Measurements from ENCODE around the gene MYT1.

MYT1 gene

GRCh38 chr20:64140061-64140931, 24.0 kb upstream of the MYT1 start:
- no peak for DNase-seq

- no peak for DNase-seq
Observed at GRCh38 chr20:64140956-64141355, 23.3 kb upstream of the MYT1 start.

- peak; percentile 97 for DNase-seq
Observed at GRCh38 chr20:64142590-64142989, 21.7 kb upstream of the MYT1 start.

- no peak for DNase-seq
Observed at GRCh38 chr20:64143018-64143801, 21.0 kb upstream of the MYT1 start.

- DNase-seq, result no peak
Observed at GRCh38 chr20:64144144-64144912, 19.9 kb upstream of the MYT1 start.

GRCh38 chr20:64145458-64146300, 18.6 kb upstream of the MYT1 start:
- no peak for DNase-seq

GRCh38 chr20:64146301-64146935, 17.8 kb upstream of the MYT1 start:
- peak; percentile 54 for DNase-seq

- DNase-seq, result no peak
Observed at GRCh38 chr20:64146936-64147477, 17.2 kb upstream of the MYT1 start.

GRCh38 chr20:64148581-64148980, 15.7 kb upstream of the MYT1 start:
- DNase-seq, result no peak

- no peak for DNase-seq
Observed at GRCh38 chr20:64149141-64149540, 15.1 kb upstream of the MYT1 start.

- DNase-seq, result no peak
Observed at GRCh38 chr20:64149809-64150560, 14.3 kb upstream of the MYT1 start.

GRCh38 chr20:64150756-64151632, 13.3 kb upstream of the MYT1 start:
- DNase-seq, result no peak

GRCh38 chr20:64151633-64152530, 12.4 kb upstream of the MYT1 start:
- no peak for DNase-seq

GRCh38 chr20:64152906-64153305, 11.3 kb upstream of the MYT1 start:
- DNase-seq, result peak; percentile 97

- DNase-seq, result no peak
Observed at GRCh38 chr20:64153410-64153809, 10.8 kb upstream of the MYT1 start.

- no peak for DNase-seq
Observed at GRCh38 chr20:64153861-64154589, 10.2 kb upstream of the MYT1 start.

GRCh38 chr20:64154590-64155257, 9.5 kb upstream of the MYT1 start:
- DNase-seq, result no peak

All from DMS79 treated with DMSO at 0.1 percent for 48 hours (cell line).